Muscle of leg (tissue), 11 donors: ENCODE measurements around the gene RPRD1B. TPM values are rescaled to one million over a fixed set of nuclear protein-coding genes. Genes with fewer than 3 reads are reported as not detected.
"Not testable (repeated sequence)": the region's sequence is repeated elsewhere in the genome, so short reads cannot be mapped to it uniquely, and the experiment has no call there.

Experiments
- DNase-seq: peaks from one replicate; pipeline ENCODE4 v3.0.0; 2013
- H3K27ac ChIP-seq: one replicate; pipeline ENCODE4 v1.5.1; 2013; ENCODE audit warnings: mild to moderate bottlenecking, low read length, control low read depth
- H3K27me3 ChIP-seq: one replicate; pipeline ENCODE4 v1.6.1; 2013; ENCODE audit warnings: low read length; ENCODE audit not compliant: control insufficient read depth, insufficient read depth
- H3K36me3 ChIP-seq: one replicate; pipeline ENCODE4 v1.6.1; 2013; ENCODE audit warnings: low read length; ENCODE audit not compliant: control insufficient read depth, insufficient read depth
- H3K4me1 ChIP-seq: one replicate; pipeline ENCODE4 v1.6.1; 2013; ENCODE audit warnings: low read length; ENCODE audit not compliant: control insufficient read depth, insufficient read depth
- H3K4me3 ChIP-seq: one replicate; pipeline ENCODE4 v1.5.1; 2013; ENCODE audit warnings: low read length, control low read depth
- H3K9me3 ChIP-seq: replicated peaks from 2 replicates; pipeline ENCODE4 v1.6.1; 2013; ENCODE audit warnings: low read depth, low read length; ENCODE audit not compliant: control insufficient read depth
- WGBS: methylation state at CpG from one replicate; pipeline ENCODE4 v1.1.5; 2013; ENCODE audit warnings: missing lambda C conversion rate; ENCODE audit not compliant: insufficient coverage; 5-methylcytosine and 5-hydroxymethylcytosine counted together
- polyA plus RNA-seq, 8 donors: library from polyadenylated mRNA; unstranded; fragments of 120-200 nt; gene quantifications; one replicate each; pipeline versions ENCODE4 v1.2.1 to v1.2.3, GENCODE V29; 2013; ENCODE audit warnings: inconsistent platforms in 1 of 8, low replicate concordance in 1 of 8; ENCODE audit not compliant: insufficient read length in 8 of 8, insufficient read depth in 1 of 8
- total RNA-seq: library from RNA; stranded (reverse); fragments of 120-200 nt; gene quantifications from one replicate; pipeline ENCODE4 v1.2.4, GENCODE V29; 2013

Gene RPRD1B
- total and polyA plus RNA-seq, 9 donors: 18.9 to 30.4 (median 24.0) TPM

GRCh38 chr20:38001173-38001875, 32.2 kb upstream of the RPRD1B start:
- DNase-seq: no peak
- no peak overlapping the region for H3K27ac ChIP-seq
- no peaks in the 10 kb centered on the region for H3K27me3 ChIP-seq
- no CpG with 5 or more reads among the region's 6 CpGs for WGBS
- peaks cover 63% of the 10 kb centered on the region for H3K36me3 ChIP-seq
- H3K4me1 ChIP-seq: peaks cover under 1% of the 10 kb centered on the region
- H3K9me3 ChIP-seq: no peaks in the 10 kb centered on the region
- H3K4me3 ChIP-seq: no peak overlapping the region

GRCh38 chr20:38001981-38002380, 31.6 kb upstream of the RPRD1B start:
- Histone ChIP-seq H3K4me1 (peaks cover 2% of the 10 kb centered on the region), H3K36me3 (peaks cover 56% of the 10 kb centered on the region), H3K9me3 (no peaks in the 10 kb centered on the region), H3K27ac (no peak overlapping the region), H3K27me3 (no peaks in the 10 kb centered on the region), H3K4me3 (no peak overlapping the region)
- no CpG with 5 or more reads among the region's 4 CpGs for WGBS
- no peak for DNase-seq

- H3K36me3 ChIP-seq: peaks cover 52% of the 10 kb centered on the region
These were observed 31.1 kb upstream of the RPRD1B start for GRCh38 chr20:38002422-38002821.

GRCh38 chr20:38004416-38004815, 29.1 kb upstream of the RPRD1B start:
- H3K27ac ChIP-seq: no peak overlapping the region
- H3K4me1 ChIP-seq: peaks cover 2% of the 10 kb centered on the region
- no peak overlapping the region for H3K4me3 ChIP-seq
- DNase-seq: no peak
- H3K36me3 ChIP-seq: peaks cover 32% of the 10 kb centered on the region
- no CpG with 5 or more reads among the region's 1 CpG for WGBS
- no peaks in the 10 kb centered on the region for H3K27me3 ChIP-seq
- no peaks in the 10 kb centered on the region for H3K9me3 ChIP-seq

More at GRCh38 chr20:38002422-38002821, 31.1 kb upstream of the RPRD1B start:
- H3K9me3 ChIP-seq: no peaks in the 10 kb centered on the region
- DNase-seq: no peak
- H3K4me3 ChIP-seq: no peak overlapping the region
- H3K27ac ChIP-seq: no peak overlapping the region
- no peaks in the 10 kb centered on the region for H3K27me3 ChIP-seq
- peaks cover 2% of the 10 kb centered on the region for H3K4me1 ChIP-seq
- WGBS: 81% methylated on average over 7 of the region's 8 CpGs

- Histone ChIP-seq H3K4me3 (no peak overlapping the region), H3K4me1 (peaks cover 2% of the 10 kb centered on the region), H3K36me3 (peaks cover 22% of the 10 kb centered on the region), H3K27ac (no peak overlapping the region), H3K9me3 (no peaks in the 10 kb centered on the region), H3K27me3 (no peaks in the 10 kb centered on the region)
- DNase-seq: no peak
- WGBS: 95% methylated on average over 2 of the region's 5 CpGs
These were observed 27.6 kb upstream of the RPRD1B start for GRCh38 chr20:38005903-38006302.

GRCh38 chr20:38007526-38007925, 26.0 kb upstream of the RPRD1B start:
- H3K9me3 ChIP-seq: no peaks in the 10 kb centered on the region
- H3K27ac ChIP-seq: no peak overlapping the region
- no peaks in the 10 kb centered on the region for H3K27me3 ChIP-seq
- peaks cover 26% of the 10 kb centered on the region for H3K36me3 ChIP-seq
- WGBS: no CpG with 5 or more reads among the region's 1 CpG
- H3K4me3 ChIP-seq: no peak overlapping the region
- H3K4me1 ChIP-seq: peaks cover 2% of the 10 kb centered on the region
- DNase-seq: no peak

- peaks cover 2% of the 10 kb centered on the region for H3K4me1 ChIP-seq
- DNase-seq: no peak
- WGBS: 86% methylated on average over 1 of the region's 5 CpGs
- H3K27ac ChIP-seq: no peak overlapping the region
- H3K36me3 ChIP-seq: peaks cover 31% of the 10 kb centered on the region
- H3K9me3 ChIP-seq: no peaks in the 10 kb centered on the region
- no peak overlapping the region for H3K4me3 ChIP-seq
- H3K27me3 ChIP-seq: no peaks in the 10 kb centered on the region
These were observed 25.2 kb upstream of the RPRD1B start for GRCh38 chr20:38008233-38008944.

GRCh38 chr20:38009416-38009815, 24.1 kb upstream of the RPRD1B start:
- H3K27ac ChIP-seq, H3K27me3 ChIP-seq, H3K4me3 ChIP-seq, H3K9me3 ChIP-seq, DNase-seq, H3K4me1 ChIP-seq: not testable (repeated sequence)
- 100% methylated on average over 1 of the region's 5 CpGs for WGBS
- H3K36me3 ChIP-seq: peaks cover 35% of the 10 kb centered on the region

- Histone ChIP-seq H3K9me3 (no peaks in the 10 kb centered on the region), H3K27ac (no peak overlapping the region), H3K4me1 (no peaks in the 10 kb centered on the region), H3K36me3 (peaks cover 39% of the 10 kb centered on the region), H3K27me3 (no peaks in the 10 kb centered on the region), H3K4me3 (no peak overlapping the region)
- 100% methylated on average over 3 of the region's 5 CpGs for WGBS
- DNase-seq: no peak
These were observed 21.9 kb upstream of the RPRD1B start for GRCh38 chr20:38011696-38012095.

- H3K27me3 ChIP-seq: no peaks in the 10 kb centered on the region
- peaks cover 43% of the 10 kb centered on the region for H3K36me3 ChIP-seq
- no peak for DNase-seq
- 98% methylated on average over 7 of the region's 8 CpGs for WGBS
- H3K4me1 ChIP-seq: no peaks in the 10 kb centered on the region
- peaks cover 3% of the 10 kb centered on the region for H3K9me3 ChIP-seq
- no peak overlapping the region for H3K27ac ChIP-seq
- H3K4me3 ChIP-seq: no peak overlapping the region
These were observed 21.2 kb upstream of the RPRD1B start for GRCh38 chr20:38012332-38012731.
